ENCODE results near the gene TNIP1. TPM values are rescaled to one million over a fixed set of nuclear protein-coding genes. Genes with fewer than 3 reads are reported as not detected.

The TNIP1 gene
- polyA plus RNA-seq, 2 of the 4 experiments (the other 2 are of a cell fraction) = 48.4 to 53.4 TPM

GRCh38 chr5:151130235-151130921 lies 49.5 kb upstream of the TNIP1 start:
- ATAC-seq (no peak), FAIRE-seq (no peak), DNase-seq (ENCODE audit: low read depth in 1 of 2, low spot score in 1 of 2) (no peak)
- POLR2A ChIA-PET = no interaction called here
- Histone ChIP-seq H3K4me1 (no peaks in the 10 kb centered on the region), H3K4me3 (no peak overlapping the region), H3K4me2 (no peak overlapping the region), H3K9me3 (no peaks in the 10 kb centered on the region), H3K27ac (no peak overlapping the region)
- 92% methylated on average over 8 of the region's 8 CpGs for WGBS (ENCODE audit: missing lambda C conversion rate)
- CTCF ChIA-PET = interaction anchor here (0.8 to 25.1 kb wide), 6 partner anchors 15 to 108 kb away, joined by 3 to 704 read pairs (median 56); no protein-coding TSS in a partner anchor
- no peak for TF ChIP-seq TFCP2L1 (CRISPR knock-in tag; IDR thresholded peaks at IDR 0.05)
- TF ChIP-seq BCL3 (IDR thresholded peaks at IDR 0.05) = no peak
- TF ChIP-seq CBX2 (IDR thresholded peaks at IDR 0.05; ENCODE audit: borderline replicate concordance, low read depth) = no peak
- no peak for TF ChIP-seq TP53 (CRISPR knock-in tag; IDR thresholded peaks at IDR 0.05)
- TF ChIP-seq POLR2AphosphoS2 (conservative IDR thresholded peaks at IDR 0.05; ENCODE audit: low read length) = no peak
- no peak for TF ChIP-seq JUN (IDR thresholded peaks at IDR 0.05)
- TF ChIP-seq HDAC2 (IDR thresholded peaks at IDR 0.05) = no peak
- no peak for TF ChIP-seq POLR2A (IDR thresholded peaks at IDR 0.05; ENCODE audit: low read length)
- no peak for TF ChIP-seq CBX8 (IDR thresholded peaks at IDR 0.05)
- no peak for TF ChIP-seq ZC3H11A (IDR thresholded peaks at IDR 0.05)
- no peak for TF ChIP-seq FOSB (CRISPR knock-in tag; IDR thresholded peaks at IDR 0.05)

GRCh38 chr5:151128817-151129216 lies 48.0 kb upstream of the TNIP1 start:
- DNase-seq (ENCODE audit: low read depth in 1 of 2, low spot score in 1 of 2) = no peak
- POLR2A ChIA-PET = no interaction called here

GRCh38 chr5:151127926-151128325 lies 47.1 kb upstream of the TNIP1 start:
- H3K4me3 ChIP-seq = no peak overlapping the region
- TF ChIP-seq HEYL (CRISPR knock-in tag; IDR thresholded peaks at IDR 0.05) (no peak), HDAC2 (IDR thresholded peaks at IDR 0.05) (no peak), RNF2 (IDR thresholded peaks at IDR 0.05; ENCODE audit: borderline replicate concordance, low read depth) (no peak), HOXB5 (CRISPR knock-in tag; IDR thresholded peaks at IDR 0.05) (no peak), CEBPB (IDR thresholded peaks at IDR 0.05) (no peak), ZFP36 (IDR thresholded peaks at IDR 0.05; ENCODE audit: borderline replicate concordance, partially characterized antibody) (no peak), HOXA7 (CRISPR knock-in tag; IDR thresholded peaks at IDR 0.05) (no peak), ZNF302 (CRISPR knock-in tag; IDR thresholded peaks at IDR 0.05) (no peak), SMC3 (IDR thresholded peaks at IDR 0.05) (no peak), JUN (IDR thresholded peaks at IDR 0.05) (no peak), REST (IDR thresholded peaks at IDR 0.05) (no peak), TP53 (CRISPR knock-in tag; IDR thresholded peaks at IDR 0.05) (no peak), RCOR1 (IDR thresholded peaks at IDR 0.05; ENCODE audit: low read depth, low read length) (no peak), RARB (CRISPR knock-in tag; IDR thresholded peaks at IDR 0.05) (no peak), NPAS2 (CRISPR knock-in tag; IDR thresholded peaks at IDR 0.05; ENCODE audit: borderline replicate concordance) (no peak), CBX8 (IDR thresholded peaks at IDR 0.05) (no peak), FOSL2 (IDR thresholded peaks at IDR 0.05) (no peak), FOSL2 (CRISPR knock-in tag; IDR thresholded peaks at IDR 0.05) (no peak)
- CTCF ChIA-PET = interaction anchor here (2.8 to 25.1 kb wide), 5 partner anchors 8 to 110 kb away, joined by 16 to 704 read pairs (median 102); no protein-coding TSS in a partner anchor
- H3K4me2 ChIP-seq = no peak overlapping the region
- ATAC-seq (no peak), FAIRE-seq (no peak), DNase-seq (ENCODE audit: low read depth in 1 of 2, low spot score in 1 of 2) (no peak)
- H3K4me1 ChIP-seq = peaks cover 7% of the 10 kb centered on the region; the same call in 2 of the 3 replicates
- POLR2A ChIA-PET = no interaction called here
- H3K27ac ChIP-seq = no peak overlapping the region
- 69% methylated on average over 7 of the region's 8 CpGs for WGBS (ENCODE audit: missing lambda C conversion rate)
- no peaks in the 10 kb centered on the region for H3K9me3 ChIP-seq

More at GRCh38 chr5:151128817-151129216, 48.0 kb upstream of the TNIP1 start:
- no peak for TF ChIP-seq USF2 (IDR thresholded peaks at IDR 0.05)
- no peak for TF ChIP-seq SREBF2 (IDR thresholded peaks at IDR 0.05)
- TF ChIP-seq ZSCAN20 (CRISPR knock-in tag; IDR thresholded peaks at IDR 0.05) = no peak
- Histone ChIP-seq H3K4me3 (no peak overlapping the region), H3K27ac (no peak overlapping the region), H3K9me3 (no peaks in the 10 kb centered on the region), H3K4me1 (peaks cover 3% of the 10 kb centered on the region; the same call in 1 of the 3 replicates), H3K4me2 (no peak overlapping the region)
- FAIRE-seq (no peak), ATAC-seq (no peak)
- CTCF ChIA-PET = interaction anchor here (0.6 to 25.1 kb wide), 6 partner anchors 10 to 671 kb away, joined by 3 to 704 read pairs (median 54); no protein-coding TSS in a partner anchor
- 86% methylated on average over 4 of the region's 4 CpGs for WGBS (ENCODE audit: missing lambda C conversion rate)

Data from A549 (cell line).